ENCODE results near the gene ZFP69.

ZFP69 gene

GRCh38 chr1:40507973-40508372 is 30.9 kb downstream of the ZFP69 start:
- Histone ChIP-seq H3K4me3 (ENCODE audit: insufficient read depth, low read depth, low read length, poor library complexity, severe bottlenecking) (peak overlapping the region; percentile 67), H3K27ac (ENCODE audit: insufficient read depth, low read length, poor library complexity, severe bottlenecking) (peak overlapping the region; percentile 52), H3K9me3 (ENCODE audit: control insufficient read depth, low read length) (no peaks in the 10 kb centered on the region), H3K27me3 (replicated peaks; ENCODE audit: control insufficient read depth, insufficient read depth, low read length, poor library complexity, severe bottlenecking) (no peaks in the 10 kb centered on the region), H3K36me3 (ENCODE audit: control insufficient read depth, insufficient read depth, low read length) (no peaks in the 10 kb centered on the region), H3K4me1 (ENCODE audit: control insufficient read depth, insufficient read depth, low read length, poor library complexity, severe bottlenecking) (peaks cover 4% of the 10 kb centered on the region)
- no peak for DNase-seq

DNA sequence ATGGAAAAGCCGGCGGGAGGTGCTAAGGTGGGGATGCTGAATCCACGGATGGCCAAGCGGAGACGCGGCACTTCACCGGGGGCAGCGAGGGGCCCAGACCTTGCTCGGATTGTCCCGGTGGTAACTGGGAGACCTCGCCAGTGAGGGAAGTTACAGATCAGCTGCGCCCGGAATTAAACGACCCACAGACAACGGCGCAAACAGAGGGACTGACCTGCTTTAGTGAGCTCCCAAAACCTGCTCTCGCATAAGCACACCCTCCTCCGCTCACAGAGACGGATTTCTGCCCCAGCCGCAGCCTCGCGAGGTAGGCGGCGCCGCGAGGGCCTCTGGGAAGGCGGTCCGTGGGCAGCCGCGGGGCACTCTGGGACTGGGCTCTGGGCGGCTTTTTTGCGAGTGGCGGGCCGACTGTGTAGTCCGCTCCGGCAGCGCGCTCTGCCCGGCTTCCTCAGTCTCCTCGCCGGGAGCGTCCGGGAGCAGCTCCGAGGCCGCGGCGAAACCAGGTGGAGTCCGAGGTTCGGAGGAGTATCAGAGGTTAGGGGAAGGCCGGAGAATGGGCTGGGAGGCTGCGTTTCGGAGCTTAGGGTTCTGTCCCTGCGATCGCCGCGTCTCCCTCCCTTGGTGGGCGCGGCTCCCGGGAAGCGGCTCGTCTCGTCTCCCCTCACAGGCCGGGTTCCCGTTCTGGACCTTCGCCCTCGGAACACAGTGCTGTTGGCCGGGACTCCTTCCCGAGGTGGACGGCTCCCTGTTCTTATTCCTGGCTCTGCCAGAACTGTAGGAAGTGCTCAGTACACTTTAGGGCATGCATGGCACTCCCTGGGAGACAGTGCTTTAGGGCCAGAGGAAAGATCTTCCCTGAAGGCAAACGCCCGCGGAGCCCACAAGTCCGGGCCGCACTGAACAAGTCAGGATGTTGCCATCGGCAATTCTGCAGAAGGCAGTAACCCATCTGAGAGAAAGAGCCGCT is 31.6 kb downstream of the ZFP69 start, which contains the start of gene EXO5:
TSS of gene EXO5 (plus strand) at position 393 of the 967 bp plus-strand sequence. CDS start 5,778 bp downstream, outside the sequence.
- Histone ChIP-seq H3K36me3 (ENCODE audit: control insufficient read depth, insufficient read depth, low read length) (no peaks in the 10 kb centered on the region), H3K27ac (ENCODE audit: insufficient read depth, low read length, poor library complexity, severe bottlenecking) (peak within 1 kb of the TSS; percentile 52), H3K4me1 (ENCODE audit: control insufficient read depth, insufficient read depth, low read length, poor library complexity, severe bottlenecking) (peaks cover 4% of the 10 kb centered on the region), H3K4me3 (ENCODE audit: insufficient read depth, low read depth, low read length, poor library complexity, severe bottlenecking) (peak within 1 kb of the TSS; percentile 67), H3K27me3 (replicated peaks; ENCODE audit: control insufficient read depth, insufficient read depth, low read length, poor library complexity, severe bottlenecking) (no peaks in the 10 kb centered on the region), H3K9me3 (ENCODE audit: control insufficient read depth, low read length) (no peaks in the 10 kb centered on the region)
- DNase-seq: peak; percentile 54 to 60 (median 56)

DNA sequence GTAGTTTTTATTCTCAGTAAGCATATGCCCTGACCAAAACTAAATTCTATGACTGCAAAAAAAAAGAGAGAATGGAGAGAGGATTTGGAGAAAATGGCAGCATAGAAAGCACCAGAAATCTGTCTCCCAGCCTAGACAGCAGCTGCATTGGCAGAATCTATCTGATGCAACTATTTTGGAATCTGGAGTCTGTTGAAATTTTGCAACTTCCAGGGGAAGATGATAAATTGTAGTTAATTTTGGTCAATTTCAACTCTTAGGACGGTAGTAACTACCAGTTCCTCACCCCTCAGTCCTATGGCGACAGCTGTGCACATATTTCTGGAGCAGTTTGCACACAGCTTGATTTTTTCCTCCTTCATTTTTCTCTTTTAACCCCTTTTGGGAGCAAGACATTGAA is 42.4 kb downstream of the ZFP69 start:
- Histone ChIP-seq H3K4me3 (ENCODE audit: insufficient read depth, low read depth, low read length, poor library complexity, severe bottlenecking) (no peak overlapping the region), H3K36me3 (ENCODE audit: control insufficient read depth, insufficient read depth, low read length) (no peaks in the 10 kb centered on the region), H3K27me3 (replicated peaks; ENCODE audit: control insufficient read depth, insufficient read depth, low read length, poor library complexity, severe bottlenecking) (no peaks in the 10 kb centered on the region), H3K4me1 (ENCODE audit: control insufficient read depth, insufficient read depth, low read length, poor library complexity, severe bottlenecking) (no peaks in the 10 kb centered on the region), H3K9me3 (ENCODE audit: control insufficient read depth, low read length) (peaks cover 6% of the 10 kb centered on the region), H3K27ac (ENCODE audit: insufficient read depth, low read length, poor library complexity, severe bottlenecking) (no peak overlapping the region)
- no peak for DNase-seq

DNA sequence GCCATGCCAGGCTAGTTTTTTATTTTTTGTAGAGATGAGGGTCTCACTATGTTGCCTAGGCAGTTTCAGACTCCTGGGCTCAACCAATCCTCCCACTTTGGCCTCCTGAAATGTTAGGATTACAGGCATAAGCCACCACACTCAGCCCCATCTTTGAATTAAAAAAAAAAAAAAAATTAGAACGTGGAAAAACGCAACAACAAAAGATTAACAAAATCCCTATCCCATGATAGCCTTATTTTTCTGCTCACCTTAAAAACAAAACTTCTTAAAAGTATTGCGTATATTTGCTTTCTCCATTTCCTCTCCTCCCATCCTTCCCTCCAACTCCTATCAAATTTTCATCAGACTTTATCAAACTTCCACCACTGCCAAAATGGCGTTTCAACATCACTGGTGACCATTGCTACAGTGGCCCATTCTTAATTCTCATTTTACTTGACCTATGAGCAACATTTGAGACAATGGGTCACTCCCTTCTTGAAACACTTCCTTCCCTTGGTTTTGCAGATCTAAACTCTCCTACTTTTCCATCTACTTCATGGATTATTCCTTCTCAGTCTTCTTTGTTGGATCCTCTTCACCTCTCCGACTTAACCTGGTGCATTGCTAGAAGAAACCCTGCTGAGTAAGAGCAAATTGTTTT is 53.8 kb downstream of the ZFP69 start:
- no peak for DNase-seq
- H3K27me3 ChIP-seq (replicated peaks; ENCODE audit: control insufficient read depth, insufficient read depth, low read length, poor library complexity, severe bottlenecking): no peaks in the 10 kb centered on the region
- H3K4me1 ChIP-seq (ENCODE audit: control insufficient read depth, insufficient read depth, low read length, poor library complexity, severe bottlenecking): peaks cover 3% of the 10 kb centered on the region
- H3K36me3 ChIP-seq (ENCODE audit: control insufficient read depth, insufficient read depth, low read length): no peaks in the 10 kb centered on the region
- peak overlapping the region; percentile 68 for H3K4me3 ChIP-seq (ENCODE audit: insufficient read depth, low read depth, low read length, poor library complexity, severe bottlenecking)
- H3K27ac ChIP-seq (ENCODE audit: insufficient read depth, low read length, poor library complexity, severe bottlenecking): peak overlapping the region; percentile 65
- H3K9me3 ChIP-seq (ENCODE audit: control insufficient read depth, low read length): no peaks in the 10 kb centered on the region

DNA sequence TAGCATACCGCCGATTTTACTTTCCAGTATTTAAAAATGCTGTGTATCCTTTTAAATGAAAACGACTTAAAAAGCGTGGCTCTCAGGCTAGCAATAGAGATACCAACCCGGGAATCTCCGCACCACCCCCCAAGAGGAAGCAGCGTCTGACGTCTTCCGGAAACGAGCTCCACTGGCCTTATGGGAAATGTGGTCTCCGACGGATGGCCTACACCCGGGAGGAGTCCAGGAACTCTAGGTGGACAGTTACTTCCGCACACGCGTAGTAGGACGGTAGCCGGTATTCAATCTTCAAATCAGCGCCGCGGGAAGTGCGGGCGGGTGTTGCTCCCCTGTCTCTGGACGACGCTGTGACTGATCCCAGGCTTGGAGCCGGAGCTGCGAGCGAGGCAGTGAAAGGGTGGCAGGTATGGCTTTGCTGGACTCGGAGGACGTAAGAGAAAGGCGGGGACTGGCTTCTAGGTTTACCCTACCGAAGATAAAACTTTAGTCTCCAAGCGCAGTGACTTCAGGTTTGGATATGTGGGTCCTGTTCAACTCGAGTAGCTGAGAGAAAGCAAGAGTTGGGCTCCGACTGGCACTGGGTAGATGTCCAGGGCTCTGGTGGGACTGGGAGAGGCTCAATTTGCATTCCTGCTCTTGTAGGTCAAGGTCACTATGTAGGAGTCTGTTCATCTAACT is 54.4 kb downstream of the ZFP69 start, which contains the start of gene ZNF684:
TSS of gene ZNF684 (plus strand) at position 257 of the 681 bp plus-strand sequence. CDS start 1,530 bp downstream, outside the sequence.
- DNase-seq: peak; percentile 76 to 82 (median 78)
- Histone ChIP-seq H3K27ac (ENCODE audit: insufficient read depth, low read length, poor library complexity, severe bottlenecking) (peak within 1 kb of the TSS; percentile 65), H3K9me3 (ENCODE audit: control insufficient read depth, low read length) (no peaks in the 10 kb centered on the region), H3K36me3 (ENCODE audit: control insufficient read depth, insufficient read depth, low read length) (no peaks in the 10 kb centered on the region), H3K27me3 (replicated peaks; ENCODE audit: control insufficient read depth, insufficient read depth, low read length, poor library complexity, severe bottlenecking) (no peaks in the 10 kb centered on the region), H3K4me3 (ENCODE audit: insufficient read depth, low read depth, low read length, poor library complexity, severe bottlenecking) (peak within 1 kb of the TSS; percentile 68), H3K4me1 (ENCODE audit: control insufficient read depth, insufficient read depth, low read length, poor library complexity, severe bottlenecking) (peaks cover 3% of the 10 kb centered on the region)

DNA sequence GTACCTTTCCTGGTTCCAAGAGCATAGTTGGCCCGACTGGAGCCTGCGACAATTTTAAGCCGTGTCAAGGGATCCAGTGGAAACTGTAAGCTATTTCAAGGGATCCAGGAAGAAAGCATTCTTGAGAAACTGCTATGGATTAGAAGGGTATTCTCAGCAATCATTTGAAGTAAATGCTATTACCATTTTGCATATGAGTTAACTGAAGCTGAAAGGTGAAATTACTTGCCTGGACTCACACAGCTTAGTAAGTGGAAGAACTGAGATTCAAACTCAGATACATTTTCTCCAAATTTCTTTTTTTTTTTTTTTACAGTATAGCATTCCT is 54.9 kb downstream of the ZFP69 start:
- no peaks in the 10 kb centered on the region for H3K27me3 ChIP-seq (replicated peaks; ENCODE audit: control insufficient read depth, insufficient read depth, low read length, poor library complexity, severe bottlenecking)
- no peak for DNase-seq
- H3K4me3 ChIP-seq (ENCODE audit: insufficient read depth, low read depth, low read length, poor library complexity, severe bottlenecking): peak overlapping the region; percentile 68
- H3K9me3 ChIP-seq (ENCODE audit: control insufficient read depth, low read length): no peaks in the 10 kb centered on the region
- H3K36me3 ChIP-seq (ENCODE audit: control insufficient read depth, insufficient read depth, low read length): no peaks in the 10 kb centered on the region
- peaks cover 3% of the 10 kb centered on the region for H3K4me1 ChIP-seq (ENCODE audit: control insufficient read depth, insufficient read depth, low read length, poor library complexity, severe bottlenecking)
- H3K27ac ChIP-seq (ENCODE audit: insufficient read depth, low read length, poor library complexity, severe bottlenecking): peak overlapping the region; percentile 65

DNA sequence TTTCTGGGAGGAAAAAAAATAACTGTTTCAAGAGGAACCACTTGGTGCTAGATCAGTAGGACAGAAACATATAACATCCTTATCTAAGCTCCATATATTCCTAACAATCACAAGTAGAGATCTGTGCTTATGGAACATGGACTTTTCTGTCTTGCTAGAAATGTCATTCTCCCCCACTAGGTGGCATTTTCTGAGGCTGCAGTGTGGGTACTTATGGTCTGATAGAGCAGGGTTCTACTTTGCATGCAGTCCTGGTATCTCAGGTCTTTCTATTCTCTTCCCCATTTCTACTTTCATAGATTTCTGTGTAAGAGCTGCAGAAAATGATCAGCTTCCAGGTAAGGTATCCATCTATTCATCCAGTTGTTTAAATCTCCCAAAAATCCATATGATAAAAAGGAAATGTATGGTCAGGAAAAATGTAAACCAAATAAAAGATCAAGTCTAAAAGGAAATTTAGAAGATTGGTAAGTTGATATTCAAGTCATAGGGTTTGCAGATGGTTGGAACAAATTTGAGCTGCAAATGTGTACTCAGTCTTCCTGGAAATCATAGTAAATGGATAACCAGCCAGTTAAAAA is 55.8 kb downstream of the ZFP69 start:
- H3K27me3 ChIP-seq (replicated peaks; ENCODE audit: control insufficient read depth, insufficient read depth, low read length, poor library complexity, severe bottlenecking): no peaks in the 10 kb centered on the region
- H3K36me3 ChIP-seq (ENCODE audit: control insufficient read depth, insufficient read depth, low read length): no peaks in the 10 kb centered on the region
- H3K9me3 ChIP-seq (ENCODE audit: control insufficient read depth, low read length): no peaks in the 10 kb centered on the region
- no peak overlapping the region for H3K4me3 ChIP-seq (ENCODE audit: insufficient read depth, low read depth, low read length, poor library complexity, severe bottlenecking)
- H3K4me1 ChIP-seq (ENCODE audit: control insufficient read depth, insufficient read depth, low read length, poor library complexity, severe bottlenecking): peaks cover 3% of the 10 kb centered on the region
- no peak overlapping the region for H3K27ac ChIP-seq (ENCODE audit: insufficient read depth, low read length, poor library complexity, severe bottlenecking)
- DNase-seq: peak in 1 of 3 donors; percentile 11

- H3K4me3 ChIP-seq (ENCODE audit: insufficient read depth, low read depth, low read length, poor library complexity, severe bottlenecking): no peak overlapping the region
- H3K36me3 ChIP-seq (ENCODE audit: control insufficient read depth, insufficient read depth, low read length): no peaks in the 10 kb centered on the region
- DNase-seq: no peak
- peaks cover 3% of the 10 kb centered on the region for H3K4me1 ChIP-seq (ENCODE audit: control insufficient read depth, insufficient read depth, low read length, poor library complexity, severe bottlenecking)
- no peaks in the 10 kb centered on the region for H3K27me3 ChIP-seq (replicated peaks; ENCODE audit: control insufficient read depth, insufficient read depth, low read length, poor library complexity, severe bottlenecking)
- H3K9me3 ChIP-seq (ENCODE audit: control insufficient read depth, low read length): no peaks in the 10 kb centered on the region
- H3K27ac ChIP-seq (ENCODE audit: insufficient read depth, low read length, poor library complexity, severe bottlenecking): no peak overlapping the region
Observed at GRCh38 chr1:40534589-40534988, 57.5 kb downstream of the ZFP69 start.

DNA sequence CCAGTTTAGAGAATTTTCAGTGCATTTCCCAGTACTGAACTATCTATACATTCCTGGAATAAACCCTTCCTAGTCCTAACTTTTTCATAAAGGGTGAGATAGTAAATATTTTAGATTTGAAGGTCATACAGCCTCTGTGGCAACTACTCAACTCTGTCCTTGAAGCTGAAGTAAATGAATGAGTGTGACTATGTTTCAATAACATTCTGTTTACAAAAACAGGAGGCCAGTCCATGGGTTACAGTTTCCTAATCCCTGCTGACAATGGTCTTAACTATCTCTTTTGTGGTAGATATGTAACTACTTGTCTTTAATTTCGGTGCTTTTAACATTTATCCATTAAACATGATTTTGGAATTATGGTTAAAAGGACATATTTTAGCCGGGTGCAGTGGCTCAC is 58.6 kb downstream of the ZFP69 start:
- H3K27me3 ChIP-seq (replicated peaks; ENCODE audit: control insufficient read depth, insufficient read depth, low read length, poor library complexity, severe bottlenecking): no peaks in the 10 kb centered on the region
- H3K27ac ChIP-seq (ENCODE audit: insufficient read depth, low read length, poor library complexity, severe bottlenecking): no peak overlapping the region
- no peaks in the 10 kb centered on the region for H3K36me3 ChIP-seq (ENCODE audit: control insufficient read depth, insufficient read depth, low read length)
- H3K4me3 ChIP-seq (ENCODE audit: insufficient read depth, low read depth, low read length, poor library complexity, severe bottlenecking): no peak overlapping the region
- DNase-seq: no peak
- H3K9me3 ChIP-seq (ENCODE audit: control insufficient read depth, low read length): no peaks in the 10 kb centered on the region
- H3K4me1 ChIP-seq (ENCODE audit: control insufficient read depth, insufficient read depth, low read length, poor library complexity, severe bottlenecking): peaks cover 3% of the 10 kb centered on the region
